AG08396 (cell line): ENCODE data around the gene PTCSC3.
"Not testable (repeated sequence)": the region's sequence is repeated elsewhere in the genome, so short reads cannot be mapped to it uniquely, and the experiment has no call there.

Source experiments
- DNase-seq: peaks from one replicate; pipeline ENCODE4 v3.0.0; 2012; ENCODE audit warnings: low spot score, mixed read lengths

Gene PTCSC3

DNA sequence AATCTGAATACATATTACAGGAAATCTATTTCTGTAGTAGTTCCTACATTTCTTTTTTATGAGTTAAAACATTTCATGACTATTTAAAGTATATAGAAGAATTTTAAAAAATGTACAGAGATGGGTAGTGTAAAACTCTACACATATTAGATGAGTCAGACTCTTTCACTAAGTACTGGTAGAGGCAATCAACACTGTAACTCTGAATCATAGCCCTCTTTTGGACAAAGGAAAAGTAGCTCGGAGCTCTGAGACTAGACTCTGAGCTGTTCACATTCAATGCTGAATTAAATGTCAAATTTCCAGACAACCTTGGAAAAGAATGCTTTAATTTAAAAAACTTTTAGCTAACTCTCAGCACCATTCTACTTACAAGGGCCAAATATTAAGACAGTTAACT is 3.4 kb downstream of the PTCSC3 start:
- no peak for DNase-seq

DNA sequence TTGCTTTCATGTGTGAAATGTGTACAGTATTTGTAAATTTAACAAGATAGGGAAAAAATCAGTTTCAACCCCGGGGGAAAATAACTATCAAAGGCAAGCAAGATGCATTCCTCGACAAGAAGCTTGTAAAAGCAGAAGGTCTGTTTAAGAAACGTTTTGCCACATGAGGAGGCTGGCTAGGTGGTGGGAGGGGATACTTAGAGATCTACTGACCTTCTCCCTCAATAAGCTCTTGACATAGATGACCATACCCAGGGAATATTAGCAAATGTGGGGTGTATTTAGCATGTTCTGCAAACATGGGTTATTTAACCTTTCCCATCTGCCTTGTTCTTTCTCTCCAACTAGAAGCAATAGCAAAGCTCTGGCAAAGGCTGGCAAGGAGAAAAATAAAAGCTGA is 4.9 kb downstream of the PTCSC3 start:
- DNase-seq: no peak

DNA sequence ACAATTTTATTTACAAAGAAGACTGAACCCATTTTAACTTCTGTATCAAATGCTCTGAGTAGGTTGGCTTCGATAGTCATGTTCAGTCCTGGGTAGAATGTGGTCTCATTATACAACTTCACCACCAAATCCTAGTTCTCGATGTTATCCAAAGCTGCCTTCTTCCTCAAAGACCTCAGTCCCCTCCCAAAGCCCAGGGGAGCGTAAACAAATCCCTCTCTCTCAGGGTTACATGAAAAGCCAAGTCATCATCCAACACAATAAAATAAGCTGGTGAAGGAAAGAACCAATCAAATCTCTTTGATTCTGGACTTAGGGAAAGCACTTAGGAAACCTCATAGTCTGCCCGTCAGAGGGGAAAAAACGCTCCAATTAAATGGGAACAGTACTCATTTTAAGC is 9.1 kb downstream of the PTCSC3 start:
- DNase-seq: no peak

DNA sequence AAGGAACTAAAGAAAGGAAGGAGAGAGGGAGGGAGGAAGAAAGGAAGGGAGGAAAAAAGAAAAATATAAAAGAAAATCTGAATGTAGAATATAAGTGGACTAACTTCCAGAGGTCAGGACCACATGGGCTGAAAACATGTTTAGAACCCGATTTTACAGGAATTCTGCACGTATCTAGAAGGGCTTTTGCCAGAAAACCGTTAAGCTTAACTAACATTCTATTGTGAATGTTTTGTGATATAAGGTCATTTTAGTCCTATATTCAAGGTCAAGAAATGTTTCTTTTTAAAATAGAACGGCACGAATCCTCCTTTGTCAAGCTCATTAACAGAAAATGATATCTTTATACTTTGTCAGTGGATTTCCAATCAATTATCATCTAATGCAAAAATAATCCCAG is 13.1 kb downstream of the PTCSC3 start:
- no peak for DNase-seq

DNA sequence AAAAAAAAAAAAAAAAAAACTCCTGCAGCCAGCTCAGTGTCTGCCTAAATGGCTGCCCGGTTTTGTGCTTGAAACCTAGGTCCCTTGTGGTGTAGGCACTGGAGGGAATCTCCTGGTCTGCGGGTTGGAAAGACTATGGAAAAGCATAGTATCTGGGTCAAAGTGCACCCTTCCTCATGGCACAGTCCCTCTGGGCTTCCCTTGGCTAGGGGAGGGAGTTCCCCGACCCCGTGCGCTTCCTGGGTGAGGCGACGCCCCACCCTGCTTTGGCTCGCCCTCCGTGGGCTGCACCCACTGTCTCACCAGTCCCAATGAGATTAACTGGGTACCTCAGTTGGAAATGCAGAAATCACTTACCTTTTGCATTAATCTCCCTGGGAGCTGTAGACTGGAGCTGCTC is 14.3 kb downstream of the PTCSC3 start:
- no peak for DNase-seq

DNA sequence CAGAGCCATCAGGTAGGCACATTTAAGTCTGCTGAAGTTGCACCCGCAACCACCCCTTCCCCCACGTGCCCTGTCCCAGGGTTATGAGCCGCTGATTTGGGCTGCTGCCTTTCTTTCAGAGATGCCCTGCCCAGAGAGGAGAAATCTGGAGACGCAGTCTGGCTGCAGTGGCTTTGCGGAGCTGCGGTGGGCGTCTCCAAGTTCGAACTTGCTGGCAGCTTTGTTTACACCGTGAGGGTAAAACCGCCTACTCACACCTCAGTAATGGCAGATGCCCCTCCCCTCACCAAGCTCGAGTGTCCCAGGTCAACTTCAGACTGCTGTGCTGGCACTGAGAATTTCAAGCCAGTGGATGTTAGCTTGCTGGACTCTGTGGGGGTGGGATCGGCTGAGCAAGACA is 14.7 kb downstream of the PTCSC3 start:
- DNase-seq: no peak

DNA sequence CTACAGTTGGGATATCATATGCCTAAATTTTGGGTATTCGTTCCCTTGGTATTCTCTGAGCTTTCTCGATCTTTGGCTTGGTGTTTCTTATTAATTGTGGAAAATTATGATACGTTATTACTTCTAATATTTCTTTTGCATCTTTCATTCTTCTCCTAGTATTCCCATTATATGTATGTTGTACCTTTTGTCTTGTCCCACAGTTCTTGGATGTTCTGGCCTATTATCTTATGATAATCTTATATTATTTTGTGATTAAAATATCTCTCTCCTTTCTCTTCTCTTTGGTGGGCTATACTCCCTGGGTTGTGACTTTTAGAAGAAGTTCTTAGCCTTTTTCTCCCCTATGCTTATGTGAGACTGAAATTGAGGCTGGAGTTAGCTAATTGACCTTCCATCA is 25.2 kb downstream of the PTCSC3 start:
- DNase-seq: no peak

DNA sequence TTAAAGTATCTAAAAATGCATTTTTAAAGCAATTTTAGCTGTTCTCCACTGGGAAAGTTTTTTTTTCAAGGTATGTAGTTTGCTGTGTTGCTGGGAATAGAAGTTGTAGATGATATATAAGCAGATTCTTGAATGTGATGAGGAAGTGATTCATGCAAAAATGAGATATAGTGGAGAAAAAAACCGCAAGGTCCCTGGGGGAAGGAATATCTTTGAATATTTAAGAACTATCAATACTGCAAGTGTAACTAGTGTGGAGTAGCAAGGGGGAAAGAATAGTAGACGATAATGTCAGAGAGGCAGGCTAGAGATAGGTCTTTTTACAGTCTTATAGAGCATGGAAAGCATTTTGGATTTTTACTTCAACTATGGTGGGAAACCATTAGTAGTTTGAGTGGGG is 42.5 kb downstream of the PTCSC3 start:
- DNase-seq: no peak

DNA sequence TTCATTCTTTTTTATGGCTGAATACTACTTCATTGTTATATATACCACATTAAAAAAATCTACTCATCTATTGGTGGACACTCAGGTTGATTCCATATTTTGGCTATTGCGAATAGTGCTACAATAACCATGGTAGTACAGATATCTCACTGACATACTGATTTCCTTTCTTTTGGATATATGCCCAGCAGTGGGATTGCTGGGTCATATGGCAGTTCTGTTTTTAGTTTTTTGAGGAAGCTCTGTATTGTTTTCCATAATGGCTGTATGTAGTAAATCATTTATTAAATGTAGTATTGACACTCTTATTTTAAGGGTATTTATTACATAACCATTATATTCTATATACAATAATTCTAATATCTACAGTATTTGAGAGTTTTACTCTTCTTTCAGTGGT is 43.7 kb downstream of the PTCSC3 start:
- no peak for DNase-seq

DNA sequence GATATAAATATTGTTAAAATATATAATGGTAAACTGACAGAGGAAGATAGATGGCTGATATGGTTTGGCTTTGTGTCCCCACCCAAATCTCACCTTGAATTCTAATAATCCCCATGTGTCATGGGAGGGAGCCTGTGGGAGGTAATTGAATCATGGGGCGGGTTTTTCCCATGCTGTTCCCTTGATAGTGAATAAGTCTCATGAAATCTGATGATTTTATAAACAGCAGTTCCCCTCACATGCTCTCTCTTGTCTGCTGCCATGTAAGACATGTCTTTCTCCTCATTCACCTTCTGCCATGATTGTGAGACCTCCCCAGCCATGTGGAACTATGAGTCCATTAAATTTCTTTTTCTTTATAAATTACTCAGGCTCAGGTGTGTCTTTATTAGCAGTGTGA is 46.3 kb downstream of the PTCSC3 start:
- no peak for DNase-seq

DNA sequence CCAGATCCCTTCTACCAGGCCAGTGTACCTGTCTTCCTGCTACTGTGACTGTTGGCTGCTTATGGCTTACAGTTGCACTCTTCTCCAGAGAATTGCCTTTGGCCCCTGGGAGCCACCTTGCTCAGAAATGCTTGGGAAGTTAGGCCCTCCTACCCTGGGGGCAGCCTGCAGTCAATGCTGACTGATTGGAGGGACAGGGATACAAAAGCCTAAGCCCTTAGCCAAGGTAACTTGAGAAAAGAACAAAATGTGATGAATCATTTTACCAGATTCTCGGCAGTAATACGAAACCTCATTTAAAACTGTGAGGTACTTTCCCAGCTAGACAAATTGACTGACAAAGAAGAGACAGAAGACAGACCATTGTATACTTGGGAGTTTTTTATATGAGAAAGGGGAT is 47.3 kb downstream of the PTCSC3 start:
- DNase-seq: no peak

DNA sequence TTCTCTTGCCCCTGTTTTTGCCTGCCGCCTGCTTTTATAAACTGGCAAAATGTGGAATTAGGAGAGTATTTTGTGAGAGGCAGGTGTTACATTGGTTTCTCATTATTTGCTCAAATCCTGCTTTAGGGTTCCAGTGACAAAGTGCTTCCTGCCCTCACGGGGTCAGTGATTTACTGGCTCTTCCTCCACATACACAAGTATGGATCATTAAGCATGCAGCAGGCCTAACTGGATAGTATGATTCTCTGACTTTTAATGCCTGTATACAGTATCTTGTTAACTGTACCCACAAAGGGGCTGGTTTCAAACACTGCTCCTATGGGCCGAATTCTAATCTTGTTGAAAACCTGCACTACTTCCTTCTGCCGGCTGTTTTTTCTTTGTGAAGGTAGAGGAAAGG is 63.2 kb downstream of the PTCSC3 start:
- no peak for DNase-seq

DNA sequence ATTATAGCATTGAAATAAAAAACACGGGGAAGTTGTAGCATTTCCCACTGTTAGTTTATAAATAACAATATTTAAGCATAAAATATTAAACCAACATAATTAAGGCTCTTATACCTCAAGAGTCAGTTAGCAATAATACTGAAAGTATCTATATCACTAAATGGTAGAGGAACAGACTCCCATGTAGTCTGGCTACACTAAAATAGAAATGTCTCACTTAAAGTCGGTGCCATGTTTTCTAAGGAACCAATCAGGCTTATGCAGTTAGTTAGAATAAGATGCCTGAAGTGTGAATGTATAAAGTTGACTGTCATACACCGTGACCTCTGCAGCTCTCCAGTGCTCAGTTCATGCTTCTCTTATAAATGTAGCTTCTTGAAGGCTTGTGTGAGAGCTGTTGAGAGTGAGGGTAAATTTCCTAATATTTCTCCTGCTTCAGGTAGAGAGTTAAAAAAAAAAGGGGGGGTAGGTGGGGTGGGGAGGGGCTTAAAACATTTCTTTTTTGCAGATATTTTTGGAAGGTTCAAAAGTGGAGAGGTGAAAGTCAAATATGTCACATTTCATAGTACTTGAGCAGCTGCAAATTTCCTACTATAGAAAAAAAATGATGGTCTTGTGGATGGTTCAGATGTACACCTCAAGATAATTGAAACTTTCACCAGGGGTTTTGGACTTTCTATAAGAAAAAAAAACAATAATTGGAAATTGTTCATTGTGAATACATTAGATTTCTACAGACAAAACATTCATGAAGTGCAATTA is 64.5 kb downstream of the PTCSC3 start:
- no peak for DNase-seq

DNA sequence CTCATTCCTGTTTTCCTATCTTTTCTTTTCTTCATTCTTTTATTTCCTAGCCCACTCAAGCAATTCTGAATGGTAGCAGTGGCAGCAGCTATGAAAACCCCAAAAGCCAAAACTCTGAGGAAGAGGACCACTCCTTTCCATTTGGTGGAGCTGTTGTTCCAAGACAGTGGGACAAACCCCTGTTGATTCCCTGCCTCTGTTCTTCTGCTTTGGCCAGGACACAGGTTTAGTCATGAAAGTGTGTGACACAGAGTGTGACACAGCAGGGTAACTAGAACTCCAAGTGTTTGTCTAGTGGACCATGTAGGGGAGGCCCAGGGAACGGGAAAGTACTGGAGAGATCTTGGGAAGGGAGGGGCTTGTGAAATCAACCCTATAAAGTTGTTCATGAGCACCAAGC is 71.1 kb downstream of the PTCSC3 start:
- DNase-seq: no peak

DNA sequence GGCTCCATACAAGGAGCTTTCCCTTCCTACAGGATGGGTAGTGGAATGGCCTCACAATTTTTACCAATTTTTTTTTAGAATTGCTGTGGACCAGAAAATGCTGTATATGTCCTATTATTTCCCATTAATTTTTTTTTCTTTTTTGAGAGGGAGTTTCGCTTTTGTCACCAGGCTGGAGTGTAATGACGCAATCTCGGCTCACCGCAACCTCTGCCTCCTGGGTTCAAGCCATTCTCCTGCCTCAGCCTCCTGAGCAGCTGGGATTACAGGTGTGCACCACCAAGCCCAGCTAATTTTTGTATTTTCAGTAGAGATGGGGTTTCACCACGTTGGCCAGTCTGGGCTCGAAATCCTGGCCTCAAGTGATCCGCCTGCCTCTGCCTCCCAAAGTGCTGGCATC is 72.3 kb downstream of the PTCSC3 start:
- DNase-seq: not testable (repeated sequence)

DNA sequence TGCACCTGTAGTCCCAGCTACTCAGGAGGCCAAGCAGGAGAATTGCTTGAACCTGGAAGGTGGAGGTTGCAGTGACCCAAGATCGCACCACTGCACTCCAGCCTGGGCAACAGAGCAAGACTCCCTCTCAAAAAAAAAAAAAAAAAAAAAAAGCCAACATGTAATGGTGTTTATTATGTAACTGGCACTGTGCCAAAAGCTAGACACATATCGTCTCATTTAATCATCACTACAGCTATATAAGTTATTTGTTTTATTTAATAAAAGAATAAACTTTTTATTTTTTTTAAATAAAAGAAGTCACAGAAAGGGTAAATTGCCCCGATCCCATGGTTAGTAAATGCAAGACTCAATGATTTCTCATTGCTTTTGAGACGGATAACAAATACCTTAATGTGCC is 76.9 kb downstream of the PTCSC3 start:
- DNase-seq: no peak

DNA sequence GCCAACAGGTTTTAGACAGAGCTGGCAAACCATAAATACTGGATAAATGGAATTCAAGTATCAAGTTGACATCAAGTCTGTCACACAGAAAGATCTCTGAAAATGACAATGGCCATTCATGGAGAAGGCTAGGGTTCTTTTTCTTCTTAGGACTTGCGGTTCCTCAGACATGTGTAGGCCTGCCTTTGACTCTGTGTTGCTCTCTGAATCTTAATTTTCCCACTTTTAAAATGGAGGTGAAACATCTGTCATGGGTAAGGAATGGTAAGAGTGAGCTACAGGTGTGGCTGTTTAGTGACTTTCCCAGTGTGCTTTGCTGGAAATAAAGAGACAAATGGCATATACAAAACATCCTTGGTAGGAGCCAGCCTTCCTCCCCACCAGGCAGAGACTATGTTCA is 79.2 kb downstream of the PTCSC3 start:
- no peak for DNase-seq

DNA sequence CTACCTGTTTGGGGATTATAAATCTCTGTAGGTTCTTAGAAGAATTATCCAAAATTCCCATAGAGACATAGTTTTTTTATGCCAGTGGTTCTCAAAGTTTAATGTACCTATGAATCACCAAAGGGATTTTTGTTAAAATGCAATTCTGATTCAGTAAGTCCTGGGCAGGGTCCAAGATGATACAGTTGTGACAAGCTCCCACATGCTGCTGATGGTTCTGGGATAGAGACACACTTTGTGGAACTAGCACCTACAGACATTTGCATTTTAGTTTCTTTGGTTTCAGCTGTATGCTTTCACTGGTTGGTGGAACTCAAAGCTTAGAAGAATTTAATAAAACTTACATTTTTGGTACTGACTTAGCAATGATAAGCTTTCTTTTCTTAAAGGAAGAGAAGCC is 80.4 kb downstream of the PTCSC3 start:
- no peak for DNase-seq

DNA sequence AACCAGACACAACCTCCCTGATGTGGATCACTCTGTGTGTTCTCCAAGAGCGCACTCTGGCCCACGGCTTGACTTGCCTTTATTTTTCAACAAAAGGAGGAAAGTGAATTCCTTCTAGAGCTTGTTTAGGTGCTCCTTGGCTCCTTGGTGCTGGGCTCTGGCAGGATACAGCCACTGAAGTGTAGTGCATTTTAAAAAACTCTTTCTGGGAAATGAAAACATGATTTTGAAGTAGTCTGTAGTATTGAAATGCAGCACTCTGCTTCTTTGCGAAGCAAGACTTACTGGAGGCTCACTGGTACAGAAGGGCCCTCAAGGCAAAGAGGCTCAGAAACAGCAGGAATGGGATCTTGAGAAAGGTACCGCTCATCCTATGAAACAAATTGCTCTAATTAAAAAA is 81.6 kb downstream of the PTCSC3 start:
- DNase-seq: no peak

DNA sequence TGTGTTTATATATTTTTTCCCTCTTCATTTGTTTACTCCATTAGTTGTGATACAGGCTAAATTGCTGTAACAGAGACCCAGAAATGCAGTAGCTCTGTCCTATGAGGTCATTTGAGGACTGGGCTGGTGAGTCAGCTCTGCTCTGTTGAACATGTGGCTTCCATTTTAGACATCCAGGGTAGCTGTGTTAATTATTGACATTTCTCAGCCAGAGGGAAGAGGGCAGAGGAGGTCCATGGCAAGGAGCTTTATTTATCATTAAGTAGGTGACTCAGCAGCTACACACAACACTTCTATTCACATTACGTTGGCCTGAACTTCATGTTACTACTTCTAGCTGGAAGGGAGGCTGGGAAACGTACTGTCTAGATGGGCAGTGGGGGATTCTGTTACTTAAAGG is 85.4 kb downstream of the PTCSC3 start:
- DNase-seq: peak; percentile 70

DNA sequence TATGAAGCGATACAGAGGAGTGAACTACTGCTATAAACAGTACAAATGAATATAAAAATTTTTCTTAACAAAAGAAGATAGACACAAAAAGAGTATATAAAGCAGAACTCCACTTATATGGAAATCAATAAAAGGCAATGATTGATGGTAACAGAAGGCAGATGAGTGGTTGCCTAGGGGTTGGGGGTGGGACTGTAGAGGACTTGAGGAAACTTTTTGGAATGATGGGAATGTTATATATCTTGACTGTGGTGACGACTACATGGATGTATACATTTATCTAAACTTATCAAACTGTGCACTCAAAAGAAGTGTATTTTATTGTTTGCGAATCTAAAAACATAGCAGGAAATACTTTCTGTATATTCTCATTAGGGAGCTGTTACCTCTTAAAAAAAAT is 89.1 kb downstream of the PTCSC3 start:
- no peak for DNase-seq

DNA sequence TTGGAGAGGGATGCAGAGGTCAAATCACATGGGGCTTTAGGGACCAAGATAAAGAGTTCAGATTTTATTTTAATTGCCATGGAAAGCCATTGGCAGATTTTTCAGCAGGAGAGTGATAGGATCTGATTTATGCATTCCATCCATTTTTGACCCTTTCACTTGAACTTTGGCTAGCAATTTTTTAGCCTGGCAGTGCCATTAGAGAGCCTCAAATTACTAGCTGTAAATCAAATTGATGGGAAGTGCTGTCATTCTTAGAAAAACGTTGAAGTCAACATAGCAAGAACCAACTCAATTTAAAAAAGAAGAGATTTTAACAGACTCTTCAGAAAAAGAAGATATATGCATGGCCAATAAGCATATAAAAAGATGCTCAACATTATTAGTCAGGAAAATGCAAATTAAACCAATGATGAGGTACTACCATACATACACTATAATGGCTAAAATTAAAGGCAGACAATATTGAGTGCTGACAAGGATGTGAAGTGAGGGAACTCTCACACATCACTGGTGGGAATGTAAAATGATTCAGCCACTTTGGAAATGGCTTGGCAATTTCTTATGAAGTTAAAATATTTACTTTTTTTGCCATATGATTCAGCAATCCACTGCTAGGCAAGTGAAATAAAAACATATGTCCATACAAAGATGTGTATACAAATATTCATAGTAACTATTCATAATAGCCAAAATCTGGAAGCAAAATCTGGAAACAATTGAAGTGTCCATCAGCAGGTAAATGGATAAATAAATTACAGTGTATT is 89.7 kb downstream of the PTCSC3 start:
- no peak for DNase-seq

DNA sequence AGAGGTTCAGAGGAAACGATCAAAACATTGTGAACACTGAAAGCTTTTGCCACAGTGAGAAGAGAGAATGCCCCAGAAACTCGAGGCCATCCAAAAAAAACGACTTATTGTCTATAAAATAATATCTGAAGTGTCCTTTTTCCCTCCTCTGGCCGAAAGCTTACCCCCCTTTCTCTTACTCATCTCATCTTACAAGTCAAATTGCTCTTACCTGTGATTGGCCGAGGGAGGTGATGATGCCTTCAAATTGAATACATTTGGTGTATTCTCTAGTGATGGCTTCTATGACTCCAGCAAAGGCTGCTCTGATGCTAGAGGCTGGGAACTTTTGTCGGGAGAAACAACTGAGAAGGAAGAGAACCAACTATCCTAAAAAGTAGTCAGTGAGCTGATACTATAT is 90.7 kb downstream of the PTCSC3 start:
- no peak for DNase-seq
